C4-2B (cell line): ENCODE data around the gene YPEL4.

Source experiments
- CTCF ChIP-seq: fragments of 450-650 bp; conservative IDR thresholded peaks from 2 replicates; pipeline ENCODE4 v1.5.1; 2017; ENCODE audit warnings: mild to moderate bottlenecking
- ZFX ChIP-seq: fragments of 450-650 bp; IDR thresholded peaks from 2 replicates; pipeline ENCODE4 v1.6.1; 2017

GRCh38 chr11:57644748-57645688, 4.7 kb downstream of the YPEL4 start:
- TF ChIP-seq CTCF (peak; percentile 96), ZFX (no peak)
